HUES48 (cell line): ENCODE measurements around the gene PSG11.
"Not testable (repeated sequence)": the region's sequence is repeated elsewhere in the genome, so short reads cannot be mapped to it uniquely, and the experiment has no call there.

Experiments
- H3K27ac ChIP-seq: one replicate; pipeline ENCODE4 v1.7.0; 2013; ENCODE audit warnings: low read depth, low read length, inconsistent platforms
- H3K27me3 ChIP-seq: 2 replicates; pipeline ENCODE4 v1.6.1; 2013; ENCODE audit warnings: mild to moderate bottlenecking, low read length; ENCODE audit not compliant: control insufficient read depth, insufficient read depth
- H3K36me3 ChIP-seq: 2 replicates; pipeline ENCODE4 v1.6.1; 2013; ENCODE audit warnings: low read length; ENCODE audit not compliant: control insufficient read depth, insufficient read depth
- H3K4me1 ChIP-seq: 2 replicates; pipeline ENCODE4 v1.6.1; 2013; ENCODE audit warnings: mild to moderate bottlenecking, low read length; ENCODE audit not compliant: control insufficient read depth, insufficient read depth
- H3K4me3 ChIP-seq: 2 replicates; pipeline ENCODE4 v1.5.1; 2013; ENCODE audit warnings: mild to moderate bottlenecking, low read depth, low read length
- H3K9ac ChIP-seq: 2 replicates; pipeline ENCODE4 v1.6.1; 2013; ENCODE audit warnings: mild to moderate bottlenecking, low read depth, low read length, moderate library complexity
- H3K9me3 ChIP-seq: 2 replicates; pipeline ENCODE4 v1.6.1; 2013; ENCODE audit warnings: low read length; ENCODE audit not compliant: control insufficient read depth, insufficient read depth

Gene PSG11

DNA sequence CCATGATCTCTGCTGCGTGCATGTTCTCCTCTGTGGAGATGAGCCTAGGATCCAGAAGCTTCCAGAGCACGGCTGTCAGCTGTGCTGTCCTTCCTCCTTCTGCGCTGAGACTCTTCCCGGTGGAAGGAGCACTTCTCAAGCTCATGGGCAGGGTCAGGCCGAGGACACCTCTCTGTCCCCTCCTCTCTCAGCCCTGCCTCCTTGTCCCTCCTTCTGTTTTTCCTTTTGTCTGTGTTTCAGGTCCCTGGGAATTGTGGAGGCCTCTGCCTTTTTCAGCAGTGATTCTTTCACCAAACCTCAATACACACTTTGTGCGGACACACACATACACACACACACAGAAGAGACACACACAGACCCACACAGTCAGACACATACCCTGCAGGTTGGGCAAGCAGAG is at the start of gene PSG11:
Gene PSG11 (minus strand): TSS at position 101 of the 400 bp plus-strand sequence. CDS start 97 bp downstream, at position 4.
- not testable (repeated sequence) for H3K4me1 ChIP-seq, H3K9ac ChIP-seq, H3K27me3 ChIP-seq, H3K27ac ChIP-seq, H3K36me3 ChIP-seq, H3K4me3 ChIP-seq
- peaks cover 38% of the 10 kb centered on the region for H3K9me3 ChIP-seq

GRCh38 chr19:43062418-43062817 is 36.1 kb upstream of the PSG11 start:
- H3K27ac ChIP-seq, H3K9ac ChIP-seq, H3K36me3 ChIP-seq, H3K4me1 ChIP-seq, H3K27me3 ChIP-seq, H3K4me3 ChIP-seq: not testable (repeated sequence)
- H3K9me3 ChIP-seq = peaks cover 42% of the 10 kb centered on the region

- H3K9ac ChIP-seq, H3K4me1 ChIP-seq: not testable (repeated sequence)
These were observed 35.1 kb upstream of the PSG11 start for GRCh38 chr19:43061326-43061725.

GRCh38 chr19:43060254-43060653 is 34.0 kb upstream of the PSG11 start:
- H3K27ac ChIP-seq, H3K4me3 ChIP-seq, H3K4me1 ChIP-seq, H3K36me3 ChIP-seq, H3K27me3 ChIP-seq, H3K9ac ChIP-seq: not testable (repeated sequence)
- H3K9me3 ChIP-seq = peaks cover 38% of the 10 kb centered on the region

More at GRCh38 chr19:43061326-43061725, 35.1 kb upstream of the PSG11 start:
- H3K27me3 ChIP-seq, H3K4me3 ChIP-seq, H3K27ac ChIP-seq, H3K36me3 ChIP-seq: not testable (repeated sequence)
- H3K9me3 ChIP-seq = peaks cover 38% of the 10 kb centered on the region

DNA sequence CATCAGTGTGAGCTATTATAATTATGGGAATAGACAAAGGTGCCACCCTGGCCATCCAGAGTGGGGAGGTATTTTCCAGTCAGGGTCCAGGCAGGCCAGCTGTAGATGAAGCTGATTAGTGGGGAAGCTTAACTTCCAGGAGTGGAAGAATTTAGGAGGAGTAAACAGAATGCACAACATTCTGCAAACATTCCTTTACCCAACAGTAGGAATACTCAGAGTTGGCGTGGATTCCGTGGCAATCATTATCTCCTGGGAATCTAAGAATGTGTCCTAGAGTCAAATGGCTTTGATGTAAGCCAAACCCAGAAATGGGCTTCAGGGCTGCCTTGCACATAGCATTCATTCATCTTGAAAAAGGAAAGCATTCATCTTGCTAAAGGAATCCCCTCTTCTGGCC is 33.2 kb upstream of the PSG11 start:
- H3K4me3 ChIP-seq, H3K9ac ChIP-seq, H3K27me3 ChIP-seq, H3K36me3 ChIP-seq, H3K27ac ChIP-seq, H3K4me1 ChIP-seq: not testable (repeated sequence)
- H3K9me3 ChIP-seq = peaks cover 40% of the 10 kb centered on the region

- not testable (repeated sequence) for H3K4me1 ChIP-seq, H3K9ac ChIP-seq, H3K27me3 ChIP-seq, H3K27ac ChIP-seq, H3K36me3 ChIP-seq, H3K4me3 ChIP-seq
- peaks cover 42% of the 10 kb centered on the region for H3K9me3 ChIP-seq
These were observed 32.2 kb upstream of the PSG11 start for GRCh38 chr19:43058440-43058839.

- not testable (repeated sequence) for H3K36me3 ChIP-seq, H3K4me3 ChIP-seq, H3K27ac ChIP-seq, H3K9ac ChIP-seq, H3K4me1 ChIP-seq, H3K27me3 ChIP-seq
- peaks cover 38% of the 10 kb centered on the region for H3K9me3 ChIP-seq
These were observed 21.7 kb upstream of the PSG11 start for GRCh38 chr19:43047966-43048365.

- not testable (repeated sequence) for H3K27ac ChIP-seq, H3K27me3 ChIP-seq, H3K9ac ChIP-seq, H3K4me1 ChIP-seq, H3K36me3 ChIP-seq, H3K4me3 ChIP-seq
- H3K9me3 ChIP-seq = peaks cover 37% of the 10 kb centered on the region
These were observed 20.3 kb upstream of the PSG11 start for GRCh38 chr19:43046578-43046977.

DNA sequence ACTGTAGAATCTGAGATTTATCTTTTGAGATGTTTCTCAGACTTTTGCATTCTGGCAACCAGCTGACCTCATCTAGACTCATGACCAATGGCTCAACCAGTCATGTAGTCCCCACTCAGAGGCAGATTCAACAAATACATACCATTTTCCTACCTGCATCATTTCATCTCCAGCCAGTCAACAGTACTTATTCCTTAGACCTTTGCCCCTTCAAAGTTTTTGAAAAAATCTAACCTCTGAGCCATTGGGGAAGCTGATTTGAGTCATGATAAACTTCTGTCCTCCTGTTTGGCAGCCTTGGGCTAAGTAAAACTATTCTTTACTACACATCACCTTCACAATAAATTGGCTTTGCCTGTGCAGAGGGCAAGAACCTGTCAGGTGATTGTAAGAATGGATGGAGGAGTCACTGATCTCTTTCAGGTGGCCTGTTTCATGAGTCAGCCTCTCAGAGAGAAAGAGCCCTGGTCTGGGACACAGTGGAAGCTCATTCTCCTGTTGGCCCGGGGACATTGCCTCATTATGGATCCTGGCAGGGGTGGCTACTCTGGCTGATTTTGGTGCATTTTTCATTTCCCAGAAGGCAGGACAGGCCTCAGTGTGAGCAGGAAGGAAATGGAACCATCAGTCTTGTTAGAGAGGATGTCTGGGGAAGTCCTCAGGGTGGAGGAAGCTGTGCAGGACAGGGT is 17.4 kb upstream of the PSG11 start:
- not testable (repeated sequence) for H3K36me3 ChIP-seq, H3K4me3 ChIP-seq, H3K9ac ChIP-seq, H3K27ac ChIP-seq, H3K27me3 ChIP-seq, H3K4me1 ChIP-seq
- H3K9me3 ChIP-seq = peaks cover 30% of the 10 kb centered on the region

DNA sequence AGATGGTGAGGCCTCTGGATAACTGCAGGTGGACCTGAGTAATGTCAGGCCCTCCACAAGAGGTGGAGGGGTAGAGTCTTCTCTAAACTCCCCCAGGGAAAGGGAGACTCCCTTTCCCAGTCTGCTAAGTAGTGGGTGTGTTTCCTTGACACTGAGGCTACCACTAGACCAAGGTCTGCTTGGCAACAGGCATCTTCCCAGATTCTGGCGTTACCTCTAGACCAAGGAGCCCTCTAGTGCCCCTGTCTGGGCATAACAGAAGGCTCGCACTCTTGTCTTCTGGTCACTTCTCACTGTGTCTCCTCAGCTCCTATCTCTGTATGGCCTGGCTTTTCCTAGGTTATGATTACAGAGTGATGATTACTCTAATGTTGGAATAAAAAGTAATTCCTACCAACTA is 5.4 kb upstream of the PSG11 start:
- not testable (repeated sequence) for H3K4me1 ChIP-seq, H3K9ac ChIP-seq, H3K36me3 ChIP-seq, H3K27ac ChIP-seq, H3K4me3 ChIP-seq, H3K27me3 ChIP-seq
- peaks cover 47% of the 10 kb centered on the region for H3K9me3 ChIP-seq

DNA sequence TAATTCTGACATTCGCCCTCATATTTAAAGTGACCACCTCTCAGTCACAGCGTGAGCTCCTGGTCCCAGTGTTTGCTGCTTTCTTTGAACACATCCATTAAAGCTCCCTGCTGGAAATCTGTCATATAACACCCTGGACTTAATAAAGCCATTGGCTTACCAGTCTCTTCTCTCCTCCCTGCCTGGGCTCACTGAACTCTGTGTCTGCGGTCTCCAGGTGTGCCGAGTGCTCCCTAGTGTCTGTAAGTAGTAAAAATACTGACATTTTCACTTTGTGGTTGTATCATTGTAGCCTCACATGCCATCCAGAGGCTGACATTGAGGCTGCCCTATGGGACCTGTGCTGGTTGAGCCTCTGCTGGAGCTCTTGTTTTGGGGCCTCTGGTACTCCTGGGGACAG is 2.6 kb upstream of the PSG11 start:
- no peak overlapping the region for H3K4me3 ChIP-seq
- no peaks in the 10 kb centered on the region for H3K36me3 ChIP-seq
- H3K27me3 ChIP-seq = no peaks in the 10 kb centered on the region
- peaks cover 43% of the 10 kb centered on the region for H3K9me3 ChIP-seq
- H3K4me1 ChIP-seq = no peaks in the 10 kb centered on the region
- no peak overlapping the region for H3K27ac ChIP-seq
- H3K9ac ChIP-seq = no peak overlapping the region

DNA sequence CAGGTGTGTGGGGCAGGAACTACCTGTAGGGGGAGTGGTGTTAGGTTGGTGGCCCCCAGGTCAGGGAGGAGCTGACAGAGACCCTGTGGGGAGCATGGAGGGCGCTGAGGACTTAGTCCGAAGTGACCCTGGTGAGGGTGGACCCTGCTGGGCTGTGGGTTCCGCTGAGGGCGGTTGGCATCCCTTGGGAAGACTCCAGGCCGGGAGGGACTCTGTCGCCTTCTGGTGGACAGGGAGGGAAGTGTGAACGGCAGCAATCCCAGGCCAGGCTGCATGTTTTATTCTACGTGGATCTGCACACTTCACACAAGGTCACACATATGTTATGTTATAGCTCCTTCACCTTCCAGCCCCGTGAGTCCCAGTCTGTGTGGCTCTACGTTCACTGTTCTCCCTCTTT is 1.7 kb upstream of the PSG11 start:
- not testable (repeated sequence) for H3K27ac ChIP-seq, H3K27me3 ChIP-seq, H3K9ac ChIP-seq, H3K4me3 ChIP-seq, H3K36me3 ChIP-seq, H3K4me1 ChIP-seq
- H3K9me3 ChIP-seq = peaks cover 41% of the 10 kb centered on the region
